ENCODE measurements around the gene GAPDHS.

DNA sequence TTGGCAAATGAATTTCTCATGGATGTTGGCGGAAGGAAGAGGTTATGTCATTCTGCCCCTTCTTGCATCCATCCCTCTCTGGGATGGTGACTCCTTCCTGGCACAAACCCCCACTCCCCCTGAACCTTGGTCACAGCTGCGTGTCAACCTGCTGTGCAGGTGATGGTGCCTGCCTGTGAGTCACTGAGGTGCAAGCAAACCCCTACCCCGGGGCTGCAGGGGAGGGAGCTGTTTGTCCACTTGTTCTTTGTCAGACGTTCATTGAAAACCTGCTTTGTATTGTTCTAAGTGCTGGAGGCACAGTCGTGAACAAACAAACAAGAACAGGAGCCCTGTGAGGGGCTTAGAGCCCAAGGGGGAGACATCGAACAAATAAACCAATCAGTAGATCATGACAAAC is 2.0 kb upstream of the GAPDHS start:
- TF ChIP-seq CTCF (IDR thresholded peaks at IDR 0.05) = no peak
- no peak for TF ChIP-seq POLR2A (IDR thresholded peaks at IDR 0.05)

Measured in testis (tissue), 2 donors.